H9 (cell line): ENCODE measurements around the gene PRR12. TPM values are rescaled to one million over a fixed set of nuclear protein-coding genes. Genes with fewer than 3 reads are reported as not detected.

Source experiments
- DNase-seq: peaks from one replicate; pipeline ENCODE4 v3.0.0-alpha.2; 2017
- H2AFZ ChIP-seq: one replicate; pipeline ENCODE4 v1.6.1; 2013; ENCODE audit warnings: mild to moderate bottlenecking, low read length, control low read depth, moderate library complexity
- H2AK5ac ChIP-seq: 2 replicates; pipeline ENCODE4 v1.6.1; 2013; ENCODE audit warnings: low read length, control low read depth, mixed read lengths; ENCODE audit not compliant: insufficient read length
- H2BK120ac ChIP-seq: one replicate; pipeline ENCODE4 v1.6.1; 2013; ENCODE audit warnings: low read depth, mild to moderate bottlenecking, low read length, control low read depth, inconsistent platforms; ENCODE audit not compliant: poor library complexity, severe bottlenecking
- H2BK12ac ChIP-seq: 2 replicates; pipeline ENCODE4 v1.6.1; 2013; ENCODE audit warnings: low read length, control low read depth, mixed read lengths, low read depth; ENCODE audit not compliant: insufficient read length
- H2BK15ac ChIP-seq: 2 replicates; pipeline ENCODE4 v1.6.1; 2013; ENCODE audit warnings: low read depth, low read length, control low read depth
- H2BK20ac ChIP-seq: one replicate; pipeline ENCODE4 v1.6.1; 2013; ENCODE audit warnings: low read depth, mild to moderate bottlenecking, low read length, control low read depth, inconsistent platforms; ENCODE audit not compliant: poor library complexity, severe bottlenecking
- H2BK5ac ChIP-seq: 2 replicates; pipeline ENCODE4 v1.6.1; 2013; ENCODE audit warnings: low read length, control low read depth, mixed read lengths; ENCODE audit not compliant: insufficient read length
- H3K14ac ChIP-seq: 2 replicates; pipeline ENCODE4 v1.6.1; 2013; ENCODE audit warnings: low read length, control low read depth; ENCODE audit not compliant: insufficient read depth
- H3K18ac ChIP-seq: 2 replicates; pipeline ENCODE4 v1.6.1; 2013; ENCODE audit warnings: low read depth, mild to moderate bottlenecking, mixed read lengths, low read length, control low read depth; ENCODE audit not compliant: insufficient read length
- H3K23ac ChIP-seq: 2 replicates; pipeline ENCODE4 v1.6.1; 2013; ENCODE audit warnings: low read length, control low read depth, mixed read lengths, low read depth; ENCODE audit not compliant: insufficient read length
- H3K23me2 ChIP-seq: 2 replicates; pipeline ENCODE4 v1.6.1; 2013; ENCODE audit warnings: low read depth, mild to moderate bottlenecking, mixed read lengths, low read length, control low read depth; ENCODE audit not compliant: insufficient read length, poor library complexity, severe bottlenecking
- H3K27ac ChIP-seq: 2 replicates; pipeline ENCODE4 v1.5.1; 2013; ENCODE audit warnings: low read length, control low read depth, mixed read lengths, low read depth; ENCODE audit not compliant: insufficient read length
- H3K27me3 ChIP-seq: 2 replicates; pipeline ENCODE4 v1.6.1; 2013; ENCODE audit warnings: low read length, control low read depth, inconsistent platforms; ENCODE audit not compliant: insufficient read depth
- H3K4ac ChIP-seq: 2 replicates; pipeline ENCODE4 v1.6.1; 2013; ENCODE audit warnings: low read depth, mild to moderate bottlenecking, control low read depth, inconsistent platforms, low read length, moderate library complexity
- H3K4me1 ChIP-seq: 2 replicates; pipeline ENCODE4 v1.6.1; 2013; ENCODE audit warnings: low read length, control low read depth, inconsistent platforms; ENCODE audit not compliant: insufficient read depth
- H3K4me2 ChIP-seq: 2 replicates; pipeline ENCODE4 v1.6.1; 2013; ENCODE audit warnings: low read length, control low read depth, mixed read lengths; ENCODE audit not compliant: insufficient read length, insufficient read depth
- H3K56ac ChIP-seq: 2 replicates; pipeline ENCODE4 v1.6.1; 2013; ENCODE audit warnings: low read depth, mild to moderate bottlenecking, mixed read lengths, low read length, control low read depth; ENCODE audit not compliant: insufficient read length
- H3K79me1 ChIP-seq: 2 replicates; pipeline ENCODE4 v1.6.1; 2013; ENCODE audit warnings: low read depth, mild to moderate bottlenecking, moderate library complexity, low read length, control low read depth, inconsistent platforms; ENCODE audit not compliant: insufficient read depth, poor library complexity, severe bottlenecking
- H3K79me2 ChIP-seq: 2 replicates; pipeline ENCODE4 v1.6.1; 2013; ENCODE audit warnings: low read length, control low read depth, inconsistent platforms; ENCODE audit not compliant: insufficient read depth
- H3K9ac ChIP-seq: 2 replicates; pipeline ENCODE4 v1.6.1; 2013; ENCODE audit warnings: low read length, control low read depth, mixed read lengths; ENCODE audit not compliant: insufficient read length; ENCODE audit errors: extremely low read depth
- H3K9me3 ChIP-seq: one replicate; pipeline ENCODE4 v1.6.1; 2013; ENCODE audit warnings: low read depth, low read length, inconsistent platforms; ENCODE audit not compliant: control insufficient read depth
- H3T11ph ChIP-seq: one replicate; pipeline ENCODE4 v1.6.1; 2013; ENCODE audit warnings: mild to moderate bottlenecking, low read length, control low read depth, inconsistent platforms
- H4K20me1 ChIP-seq: one replicate; pipeline ENCODE4 v1.6.1; 2013; ENCODE audit not compliant: control insufficient read depth, insufficient read length, insufficient read depth
- H4K5ac ChIP-seq: 2 replicates; pipeline ENCODE4 v1.6.1; 2013; ENCODE audit warnings: low read depth, mild to moderate bottlenecking, mixed read lengths, low read length, control low read depth; ENCODE audit not compliant: insufficient read length
- H4K8ac ChIP-seq: replicated peaks from 2 replicates; pipeline ENCODE4 v1.6.1; 2013; ENCODE audit warnings: low read length, control low read depth, mixed read lengths, low read depth; ENCODE audit not compliant: insufficient read length
- H4K91ac ChIP-seq: 2 replicates; pipeline ENCODE4 v1.6.1; 2013; ENCODE audit warnings: low read depth, mild to moderate bottlenecking, moderate library complexity, mixed read lengths, low read length, control low read depth; ENCODE audit not compliant: insufficient read length
- H3K27ac Mint-ChIP-seq, 3 experiments: 2 replicates in 2 of 3; 3 replicates in 1 of 3; pipeline ENCODE4 v1.8.0; 2020 to 2021; ENCODE audit warnings: mixed read lengths in 3 of 3, mild to moderate bottlenecking in 1 of 3, moderate library complexity in 1 of 3
- H3K27me3 Mint-ChIP-seq: 2 replicates; pipeline ENCODE4 v1.8.0; 2021; ENCODE audit warnings: low read depth, mild to moderate bottlenecking, moderate library complexity, mixed read lengths
- H3K36me3 Mint-ChIP-seq, 3 experiments: 2 replicates in 2 of 3; 3 replicates in 1 of 3; pipeline ENCODE4 v1.8.0; 2020 to 2021; ENCODE audit warnings: low read depth in 3 of 3, mixed read lengths in 3 of 3; ENCODE audit not compliant: insufficient read depth in 1 of 3
- H3K4me1 Mint-ChIP-seq, 2 experiments: 2 replicates each; pipeline ENCODE4 v1.8.0; 2020; ENCODE audit warnings: mixed read lengths in 2 of 2
- H3K4me3 Mint-ChIP-seq, 2 experiments: 2 replicates in 1 of 2; 3 replicates in 1 of 2; pipeline ENCODE4 v1.8.0; 2020 to 2021; ENCODE audit warnings: mild to moderate bottlenecking in 2 of 2, mixed read lengths in 2 of 2, moderate library complexity in 1 of 2
- H3K9me3 Mint-ChIP-seq, 2 experiments: 2 replicates in 1 of 2; 3 replicates in 1 of 2; pipeline ENCODE4 v1.8.0; 2020; ENCODE audit warnings: mild to moderate bottlenecking in 2 of 2, mixed read lengths in 2 of 2, moderate library complexity in 1 of 2
- CTCF ChIP-seq: fragments of 200-600 bp; sonication (generic); conservative IDR thresholded peaks from 3 replicates; pipeline ENCODE4 v1.8.0; 2021; ENCODE audit warnings: antibody characterized with exemption, mild to moderate bottlenecking
- WGBS: extraction: QIAGEN DNeasy Blood & Tissue Kit; methylation state at CpG from one replicate; pipeline ENCODE4 v1.1.7; 2013; ENCODE audit warnings: missing lambda C conversion rate, low lambda C conversion rate, mixed read lengths; ENCODE audit not compliant: insufficient read length; ENCODE audit errors: extremely low coverage; 5-methylcytosine and 5-hydroxymethylcytosine counted together
- total RNA-seq: library from RNA; stranded (reverse); gene quantifications from 2 replicates; pipeline ENCODE4 v1.2.1, GENCODE V29; 2021

Gene PRR12
- total RNA-seq, 1 experiment from 2014 or later: 65.9 TPM

- no peak overlapping the region for H2BK20ac ChIP-seq
- no peaks in the 10 kb centered on the region; a peak in 2 of 5 replicates for H3K9me3 Mint-ChIP-seq
- H4K5ac ChIP-seq: no peak overlapping the region
- WGBS: no CpG with 5 or more reads among the region's 11 CpGs
- peak overlapping the region in 1 of 3 experiments; percentile 75; a peak in 2 of 7 replicates for H3K27ac Mint-ChIP-seq
- no peak overlapping the region for H2AFZ ChIP-seq
- H2BK15ac ChIP-seq: no peak overlapping the region
- H2BK120ac ChIP-seq: no peak overlapping the region
- TF ChIP-seq CTCF: no peak
- H3K79me2 ChIP-seq: peaks cover 9% of the 10 kb centered on the region
- DNase-seq: no peak
- H3K9ac ChIP-seq: no peak overlapping the region
- H3K9me3 ChIP-seq: no peaks in the 10 kb centered on the region
- H3K4me1 ChIP-seq: no peaks in the 10 kb centered on the region; the same call in 1 of the 2 replicates
- H3K27me3 ChIP-seq: no peaks in the 10 kb centered on the region
- peaks cover 14% of the 10 kb centered on the region for H3K23me2 ChIP-seq
- H3K27me3 Mint-ChIP-seq: no peaks in the 10 kb centered on the region
- H4K8ac ChIP-seq: no peak overlapping the region
- H4K20me1 ChIP-seq: no peaks in the 10 kb centered on the region
- no peak overlapping the region for H3K4ac ChIP-seq
- H3T11ph ChIP-seq: no peak overlapping the region
- no peak overlapping the region for H2BK5ac ChIP-seq
- no peak overlapping the region for H3K4me2 ChIP-seq
- H3K4me1 Mint-ChIP-seq: peaks cover 29 to 37% of the 10 kb centered on the region in 2 experiments
- H2BK12ac ChIP-seq: no peak overlapping the region
- no peak overlapping the region for H4K91ac ChIP-seq
- no peak overlapping the region; a peak in 2 of 5 replicates for H3K4me3 Mint-ChIP-seq
- no peak overlapping the region; the same call in 1 of the 2 replicates for H3K14ac ChIP-seq
- no peak overlapping the region for H3K56ac ChIP-seq
- H3K23ac ChIP-seq: no peak overlapping the region
- H3K18ac ChIP-seq: no peak overlapping the region
- H3K79me1 ChIP-seq: peaks cover 13% of the 10 kb centered on the region
- H2AK5ac ChIP-seq: no peak overlapping the region
- no peak overlapping the region for H3K27ac ChIP-seq
- H3K36me3 Mint-ChIP-seq: peaks cover 22 to 56% (median 47%) of the 10 kb centered on the region in 3 experiments
These were observed 54.6 kb downstream of the PRR12 start for GRCh38 chr19:49645592-49645991.
